GM12864 (cell line): Measurements from ENCODE around the gene RSF1.

Experiments used
- DNase-seq: peaks from one replicate; pipeline ENCODE4 v3.0.0-alpha.2; 2011; ENCODE audit warnings: low read depth
- H3K4me3 ChIP-seq: 2 replicates; pipeline ENCODE4 v1.5.1; 2011; ENCODE audit warnings: mild to moderate bottlenecking, low read depth, low read length, control low read depth
- TF ChIP-seq, protein P1 (sequence below): IDR thresholded peaks from 2 replicates; pipeline ENCODE4 v1.5.1; 2011; ENCODE audit warnings: low read depth, mild to moderate bottlenecking, moderate library complexity, low read length, control low read depth, inconsistent platforms; ENCODE audit errors: missing control alignments

Gene RSF1

DNA sequence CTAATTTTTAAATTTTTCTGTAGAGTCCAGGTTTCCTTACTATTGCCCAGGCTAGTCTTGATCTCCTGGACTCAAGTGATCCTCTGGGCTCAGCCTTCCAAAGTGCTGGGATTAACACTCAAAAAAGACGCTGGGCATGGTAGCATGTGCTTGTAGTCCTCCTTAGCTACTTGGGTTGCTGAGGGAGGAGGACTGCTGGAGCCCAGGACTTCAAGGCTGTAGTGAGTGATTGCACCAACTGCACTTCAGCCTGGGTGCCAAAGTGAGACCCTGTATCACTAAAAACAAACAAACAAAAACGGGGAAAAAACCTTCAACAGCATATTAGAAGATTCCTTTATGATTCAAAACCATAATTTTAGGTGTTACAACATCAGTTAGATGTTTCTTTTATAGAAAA, 44.6 kb downstream of the RSF1 start:
- H3K4me3 ChIP-seq = no peak overlapping the region
- no peak for DNase-seq
- TF ChIP-seq, protein P1, sequence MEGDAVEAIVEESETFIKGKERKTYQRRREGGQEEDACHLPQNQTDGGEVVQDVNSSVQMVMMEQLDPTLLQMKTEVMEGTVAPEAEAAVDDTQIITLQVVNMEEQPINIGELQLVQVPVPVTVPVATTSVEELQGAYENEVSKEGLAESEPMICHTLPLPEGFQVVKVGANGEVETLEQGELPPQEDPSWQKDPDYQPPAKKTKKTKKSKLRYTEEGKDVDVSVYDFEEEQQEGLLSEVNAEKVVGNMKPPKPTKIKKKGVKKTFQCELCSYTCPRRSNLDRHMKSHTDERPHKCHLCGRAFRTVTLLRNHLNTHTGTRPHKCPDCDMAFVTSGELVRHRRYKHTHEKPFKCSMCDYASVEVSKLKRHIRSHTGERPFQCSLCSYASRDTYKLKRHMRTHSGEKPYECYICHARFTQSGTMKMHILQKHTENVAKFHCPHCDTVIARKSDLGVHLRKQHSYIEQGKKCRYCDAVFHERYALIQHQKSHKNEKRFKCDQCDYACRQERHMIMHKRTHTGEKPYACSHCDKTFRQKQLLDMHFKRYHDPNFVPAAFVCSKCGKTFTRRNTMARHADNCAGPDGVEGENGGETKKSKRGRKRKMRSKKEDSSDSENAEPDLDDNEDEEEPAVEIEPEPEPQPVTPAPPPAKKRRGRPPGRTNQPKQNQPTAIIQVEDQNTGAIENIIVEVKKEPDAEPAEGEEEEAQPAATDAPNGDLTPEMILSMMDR = no peak

DNA sequence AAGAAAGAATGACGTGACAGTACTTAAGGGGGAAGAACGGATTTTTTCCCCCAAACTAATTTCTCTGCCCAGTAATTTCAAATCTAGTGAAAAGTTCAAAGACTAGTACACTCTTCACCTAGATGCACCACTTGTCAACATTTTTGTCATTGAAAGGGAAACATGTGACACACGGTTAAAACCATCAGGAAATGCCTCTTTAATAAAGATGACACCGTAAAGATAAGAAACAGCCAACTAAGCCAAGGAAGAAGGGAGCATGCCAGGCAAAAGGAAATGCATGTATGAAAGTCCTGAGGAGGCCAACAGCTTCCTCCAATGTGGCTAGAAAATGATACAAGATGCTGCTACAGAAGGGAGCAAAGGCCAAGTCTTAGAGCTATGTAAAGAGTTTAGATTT, 49.4 kb downstream of the RSF1 start:
- H3K4me3 ChIP-seq = no peak overlapping the region
- DNase-seq = no peak

DNA sequence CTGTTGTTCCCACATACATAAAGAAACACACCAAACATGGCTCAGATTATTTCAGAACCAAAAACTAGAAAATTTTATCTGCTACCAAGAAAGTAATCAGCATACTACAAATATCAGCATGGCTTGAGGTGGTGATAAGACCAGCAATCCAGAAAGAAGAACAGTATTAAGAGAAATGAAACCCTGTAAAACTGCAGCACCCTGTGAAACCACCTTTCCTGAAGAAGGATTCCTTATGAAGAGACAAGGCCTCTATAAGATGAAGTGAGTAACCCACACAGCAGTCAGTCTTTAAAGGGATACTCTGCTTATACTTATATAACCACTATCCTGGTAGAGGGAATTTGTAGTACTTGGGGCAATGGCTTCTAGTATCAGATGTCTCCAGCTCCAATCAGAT, 49.9 kb downstream of the RSF1 start:
- DNase-seq = no peak
- TF ChIP-seq, protein P1 = no peak
- H3K4me3 ChIP-seq = no peak overlapping the region

More for the DNA sequence above, 49.4 kb downstream of the RSF1 start:
- TF ChIP-seq, protein P1 = no peak

DNA sequence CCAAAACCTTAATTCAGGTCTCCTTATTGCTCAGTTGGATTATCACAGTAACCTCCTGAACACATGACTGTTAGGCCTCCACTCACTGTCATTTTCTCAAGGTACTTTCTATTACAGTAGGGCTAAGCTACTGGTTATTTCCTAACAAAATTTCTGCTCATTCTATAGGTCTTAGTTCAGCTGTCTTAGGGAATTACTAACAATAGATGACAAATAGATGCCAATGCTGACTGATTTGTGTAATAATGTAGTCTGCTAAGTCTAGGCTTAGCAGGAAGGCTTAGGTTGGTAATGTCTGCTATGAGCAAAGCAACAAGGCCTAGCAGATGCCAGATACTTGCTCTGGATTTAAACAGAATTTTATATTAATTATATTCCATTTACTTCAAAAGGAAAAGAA, 58.1 kb downstream of the RSF1 start:
- H3K4me3 ChIP-seq = no peak overlapping the region
- TF ChIP-seq, protein P1 = no peak
- no peak for DNase-seq

DNA sequence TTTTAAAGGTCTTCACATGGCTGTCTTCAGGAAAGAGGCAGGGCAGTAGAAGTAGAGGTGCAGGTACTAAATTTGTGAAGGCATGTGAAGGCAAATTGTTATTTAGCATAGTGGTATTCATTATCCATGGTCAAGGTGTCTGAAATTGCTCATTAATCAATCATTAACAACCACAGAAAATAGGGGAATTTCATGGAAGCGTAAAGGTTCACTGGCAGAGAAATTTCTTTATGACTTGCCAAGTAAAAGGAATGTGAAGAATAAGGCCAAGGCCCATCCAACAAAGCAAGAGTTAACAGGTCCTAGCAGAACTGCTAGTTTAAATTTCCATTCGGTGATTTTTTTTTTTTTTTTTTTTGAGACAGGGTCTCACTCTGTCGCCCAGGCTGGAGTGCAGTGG, 59.0 kb downstream of the RSF1 start:
- TF ChIP-seq, protein P1 = no peak
- no peak overlapping the region for H3K4me3 ChIP-seq
- DNase-seq = no peak

DNA sequence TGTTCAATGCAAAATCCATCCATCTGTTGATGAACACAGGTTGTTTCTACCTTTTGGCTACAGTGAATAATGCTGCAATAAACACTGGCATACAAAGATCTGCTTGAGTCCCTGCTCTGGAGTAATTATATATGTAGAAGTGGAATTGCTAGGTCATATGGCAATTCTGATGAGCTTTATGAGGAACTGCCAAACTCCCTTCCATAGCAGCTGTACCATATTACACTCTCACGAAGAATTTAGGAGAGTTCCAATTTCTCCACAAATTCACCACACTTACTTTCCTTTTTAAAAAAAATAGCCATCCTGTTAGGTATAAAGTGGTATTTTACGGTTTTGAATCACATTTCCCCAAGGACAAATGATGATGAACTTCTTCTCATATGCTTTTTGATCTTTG, 62.2 kb downstream of the RSF1 start:
- no peak for DNase-seq
- TF ChIP-seq, protein P1 = no peak
- no peak overlapping the region for H3K4me3 ChIP-seq

DNA sequence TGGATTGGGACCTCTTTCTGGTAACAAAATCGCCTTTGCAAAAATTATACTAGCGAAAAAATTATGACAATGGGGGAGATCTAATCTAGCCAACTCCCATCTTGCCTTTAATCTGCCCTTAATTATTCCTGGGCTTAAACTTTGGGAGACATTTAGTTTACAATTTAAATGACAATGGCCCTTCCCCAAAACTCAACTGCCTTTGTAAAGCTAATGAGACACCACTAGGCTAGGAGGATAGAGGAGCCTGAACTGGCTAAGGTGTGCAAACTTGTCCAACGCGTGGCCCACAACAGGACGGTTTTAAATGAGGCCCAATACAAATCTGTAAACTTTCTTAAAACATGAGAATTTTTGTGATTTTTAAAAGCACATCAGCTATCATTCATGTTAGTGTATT, 67.3 kb downstream of the RSF1 start:
- no peak overlapping the region for H3K4me3 ChIP-seq
- TF ChIP-seq, protein P1 = no peak
- no peak for DNase-seq
